PFSK-1 (cell line): ENCODE results near the gene PTPRM.

Experiments used
- FOXP2 ChIP-seq: optimal IDR thresholded peaks from 2 replicates; pipeline ENCODE3; 2011; ENCODE audit warnings: borderline replicate concordance, control low read depth, inconsistent platforms; ENCODE audit not compliant: insufficient read depth; ENCODE audit errors: extremely low read length, extremely low read depth
- POLR2AphosphoS5 ChIP-seq: IDR thresholded peaks from 2 replicates; pipeline ENCODE4 v1.6.1; 2012; ENCODE audit warnings: low read depth, mild to moderate bottlenecking, control low read depth, low read length, moderate library complexity
- SIN3A ChIP-seq: IDR thresholded peaks from 2 replicates; pipeline ENCODE4 v1.6.1; 2012; ENCODE audit warnings: mild to moderate bottlenecking, low read length, moderate library complexity, borderline replicate concordance; ENCODE audit not compliant: insufficient read depth
- TAF1 ChIP-seq: IDR thresholded peaks from 2 replicates; pipeline ENCODE4 v1.6.1; 2012; ENCODE audit warnings: low read length, control low read depth, borderline replicate concordance; ENCODE audit not compliant: insufficient read depth
- TF ChIP-seq, protein P1 (sequence below), 2 experiments: IDR thresholded peaks; 2 replicates each; pipeline versions ENCODE4 v1.6.1 to v1.8.0; 2011 to 2012; ENCODE audit warnings: low read depth in 2 of 2, low read length in 2 of 2, control low read depth in 1 of 2, inconsistent platforms in 1 of 2, mild to moderate bottlenecking in 1 of 2, moderate library complexity in 1 of 2; ENCODE audit not compliant: insufficient read depth in 1 of 2

Gene PTPRM

DNA sequence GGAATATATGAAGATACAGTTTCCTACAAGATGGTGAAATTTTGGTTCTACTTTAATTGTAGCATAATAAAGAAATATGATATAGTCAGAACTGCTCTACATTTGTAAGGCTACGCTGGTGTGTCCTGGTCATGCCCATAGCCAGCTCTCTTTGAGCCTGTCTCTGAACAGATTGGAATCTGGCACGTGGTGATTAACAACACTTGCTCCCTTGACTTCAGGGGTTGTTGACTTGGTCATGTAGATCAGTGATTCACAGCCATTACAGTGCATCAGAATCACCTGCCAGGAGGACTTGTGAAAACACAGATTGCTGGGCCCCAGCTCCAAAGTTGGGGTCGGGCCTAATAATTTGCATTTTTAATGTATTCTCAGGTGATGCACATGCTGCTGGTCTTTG, 80.4 kb downstream of the PTPRM start:
- TF ChIP-seq FOXP2 (no peak), SIN3A (no peak), POLR2AphosphoS5 (no peak), TAF1 (no peak)
- TF ChIP-seq, protein P1, sequence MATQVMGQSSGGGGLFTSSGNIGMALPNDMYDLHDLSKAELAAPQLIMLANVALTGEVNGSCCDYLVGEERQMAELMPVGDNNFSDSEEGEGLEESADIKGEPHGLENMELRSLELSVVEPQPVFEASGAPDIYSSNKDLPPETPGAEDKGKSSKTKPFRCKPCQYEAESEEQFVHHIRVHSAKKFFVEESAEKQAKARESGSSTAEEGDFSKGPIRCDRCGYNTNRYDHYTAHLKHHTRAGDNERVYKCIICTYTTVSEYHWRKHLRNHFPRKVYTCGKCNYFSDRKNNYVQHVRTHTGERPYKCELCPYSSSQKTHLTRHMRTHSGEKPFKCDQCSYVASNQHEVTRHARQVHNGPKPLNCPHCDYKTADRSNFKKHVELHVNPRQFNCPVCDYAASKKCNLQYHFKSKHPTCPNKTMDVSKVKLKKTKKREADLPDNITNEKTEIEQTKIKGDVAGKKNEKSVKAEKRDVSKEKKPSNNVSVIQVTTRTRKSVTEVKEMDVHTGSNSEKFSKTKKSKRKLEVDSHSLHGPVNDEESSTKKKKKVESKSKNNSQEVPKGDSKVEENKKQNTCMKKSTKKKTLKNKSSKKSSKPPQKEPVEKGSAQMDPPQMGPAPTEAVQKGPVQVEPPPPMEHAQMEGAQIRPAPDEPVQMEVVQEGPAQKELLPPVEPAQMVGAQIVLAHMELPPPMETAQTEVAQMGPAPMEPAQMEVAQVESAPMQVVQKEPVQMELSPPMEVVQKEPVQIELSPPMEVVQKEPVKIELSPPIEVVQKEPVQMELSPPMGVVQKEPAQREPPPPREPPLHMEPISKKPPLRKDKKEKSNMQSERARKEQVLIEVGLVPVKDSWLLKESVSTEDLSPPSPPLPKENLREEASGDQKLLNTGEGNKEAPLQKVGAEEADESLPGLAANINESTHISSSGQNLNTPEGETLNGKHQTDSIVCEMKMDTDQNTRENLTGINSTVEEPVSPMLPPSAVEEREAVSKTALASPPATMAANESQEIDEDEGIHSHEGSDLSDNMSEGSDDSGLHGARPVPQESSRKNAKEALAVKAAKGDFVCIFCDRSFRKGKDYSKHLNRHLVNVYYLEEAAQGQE (IDR thresholded peaks at IDR 0.05; ENCODE audit: insufficient read depth in 1 of 2, low read depth in 2 of 2, low read length in 2 of 2) = no peak

DNA sequence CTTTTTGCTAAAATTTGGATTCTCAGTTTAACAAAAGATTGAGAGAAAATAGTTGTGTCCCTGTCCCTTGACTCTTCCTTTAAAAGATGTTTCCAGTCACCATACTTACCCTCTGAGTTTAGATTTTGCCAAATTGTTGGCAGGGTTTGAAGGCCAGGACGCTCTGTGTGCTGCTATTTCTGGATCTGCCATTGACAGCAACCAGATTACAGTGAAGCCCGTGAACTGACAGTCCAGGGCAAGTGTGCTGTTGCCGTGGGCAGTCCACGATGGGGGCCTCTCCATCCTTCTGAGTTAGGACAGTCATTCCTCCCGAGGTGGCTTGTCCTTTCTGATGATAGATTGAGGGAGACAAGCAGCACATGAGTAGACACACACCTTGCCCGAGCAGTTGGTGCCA, 89.9 kb downstream of the PTPRM start:
- TF ChIP-seq POLR2AphosphoS5 = no peak

DNA sequence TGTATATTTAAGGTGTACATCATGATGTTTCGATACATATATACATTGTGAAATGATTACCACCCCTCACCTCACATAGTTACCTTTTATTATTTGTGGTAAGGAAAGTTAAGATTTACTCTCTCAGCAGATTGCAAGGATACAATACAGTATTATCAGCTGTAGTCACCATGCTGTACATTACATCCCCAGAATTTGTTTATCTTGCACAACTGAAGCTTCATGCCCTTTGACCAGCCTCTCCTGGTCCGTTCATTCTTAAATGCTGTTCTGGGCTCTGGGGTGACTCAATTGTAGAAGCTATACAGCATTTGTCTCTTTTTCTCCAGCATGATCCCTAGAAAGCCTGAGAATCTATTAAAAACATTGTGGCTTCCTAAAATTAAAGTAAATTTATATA, 90.8 kb downstream of the PTPRM start:
- TF ChIP-seq SIN3A (no peak), POLR2AphosphoS5 (no peak), FOXP2 (no peak), TAF1 (no peak)
- TF ChIP-seq, protein P1 (IDR thresholded peaks at IDR 0.05; ENCODE audit: insufficient read depth in 1 of 2, low read depth in 2 of 2, low read length in 2 of 2) = no peak

DNA sequence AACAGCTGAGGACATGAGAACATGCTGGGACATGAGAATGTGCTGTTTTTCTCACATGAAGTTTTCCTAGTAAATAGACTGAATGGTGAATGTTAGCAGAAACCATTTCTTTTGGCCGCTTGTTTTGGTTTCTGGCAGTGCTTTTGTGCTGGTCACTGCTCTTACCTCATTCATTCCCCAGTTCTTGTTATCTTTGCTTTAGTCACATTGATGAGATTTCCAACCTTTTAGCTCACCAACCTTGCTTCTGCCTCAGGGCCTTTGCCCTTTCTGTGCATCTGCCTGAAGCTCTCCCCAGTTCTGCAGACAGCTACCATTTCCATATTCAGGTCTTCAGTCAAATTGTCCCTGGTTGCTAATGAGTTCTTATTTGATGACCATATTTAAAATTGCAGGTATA, 91.6 kb downstream of the PTPRM start:
- no peak for TF ChIP-seq SIN3A
- TF ChIP-seq POLR2AphosphoS5 = no peak
- no peak for TF ChIP-seq TAF1
- TF ChIP-seq, protein P1 (IDR thresholded peaks at IDR 0.05; ENCODE audit: insufficient read depth in 1 of 2, low read depth in 2 of 2, low read length in 2 of 2) = no peak
- TF ChIP-seq FOXP2 = no peak

DNA sequence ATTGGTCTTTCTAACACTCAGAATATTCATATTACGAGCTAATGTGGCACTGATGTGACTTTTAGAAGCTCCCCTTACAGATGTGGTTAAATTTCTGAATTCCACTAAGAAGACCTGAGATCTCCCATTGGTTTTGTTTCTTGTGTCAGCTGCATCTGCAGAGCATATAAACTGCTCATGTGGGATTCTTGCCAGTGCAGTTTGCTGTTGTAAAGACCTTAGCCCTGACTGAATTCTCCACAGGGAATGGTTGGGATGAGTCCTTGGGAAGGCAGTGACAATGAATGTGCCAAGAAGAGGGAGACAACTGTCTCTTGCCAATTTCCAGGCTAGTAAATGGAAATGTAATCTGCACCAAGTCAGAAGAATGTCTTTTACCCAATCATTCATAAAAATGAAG, 94.1 kb downstream of the PTPRM start:
- TF ChIP-seq, protein P1 (IDR thresholded peaks at IDR 0.05; ENCODE audit: insufficient read depth in 1 of 2, low read depth in 2 of 2, low read length in 2 of 2) = no peak
- no peak for TF ChIP-seq FOXP2
- no peak for TF ChIP-seq POLR2AphosphoS5
- no peak for TF ChIP-seq TAF1
- no peak for TF ChIP-seq SIN3A
